Hepatocyte (in vitro differentiated cells): ENCODE results near the gene NHSL1.

Experiments
- EZH2 ChIP-seq: fragments of 200-600 bp; sonication (generic); IDR thresholded peaks from 2 replicates; pipeline ENCODE4 v1.6.1; 2016; ENCODE audit warnings: antibody characterized with exemption, mild to moderate bottlenecking, borderline replicate concordance
- EZH2phosphoT487 ChIP-seq: fragments of 200-600 bp; sonication (generic); IDR thresholded peaks from one replicate; pipeline ENCODE4 v1.6.1; 2018; ENCODE audit warnings: antibody characterized with exemption, mild to moderate bottlenecking, low read depth, moderate library complexity; ENCODE audit not compliant: unreplicated experiment, severe bottlenecking
- TF ChIP-seq, protein P1 (sequence below): fragments of 200-600 bp; sonication (generic); IDR thresholded peaks from 2 replicates; pipeline ENCODE4 v1.5.1; 2016; ENCODE audit warnings: antibody characterized with exemption, mild to moderate bottlenecking; ENCODE audit not compliant: poor library complexity

DNA sequence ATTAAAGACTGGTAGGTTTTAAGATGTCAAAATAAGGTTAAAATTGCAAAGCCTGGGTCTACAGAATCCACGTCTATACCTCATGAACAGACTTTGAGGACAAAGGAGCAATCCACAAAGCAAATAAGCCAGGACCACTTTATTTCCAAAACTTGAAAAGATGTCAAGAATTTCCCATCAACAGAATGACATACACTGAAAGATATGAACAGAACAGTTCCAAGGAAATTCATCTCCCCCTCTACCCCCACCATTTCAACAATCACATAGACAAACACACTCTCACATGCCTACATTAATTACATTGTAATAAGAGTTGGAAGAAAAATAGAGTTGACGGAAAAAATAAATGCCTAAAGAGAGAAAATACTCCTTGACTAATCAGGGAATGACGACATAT, 45.2 kb upstream of the NHSL1 start:
- TF ChIP-seq, protein P1, sequence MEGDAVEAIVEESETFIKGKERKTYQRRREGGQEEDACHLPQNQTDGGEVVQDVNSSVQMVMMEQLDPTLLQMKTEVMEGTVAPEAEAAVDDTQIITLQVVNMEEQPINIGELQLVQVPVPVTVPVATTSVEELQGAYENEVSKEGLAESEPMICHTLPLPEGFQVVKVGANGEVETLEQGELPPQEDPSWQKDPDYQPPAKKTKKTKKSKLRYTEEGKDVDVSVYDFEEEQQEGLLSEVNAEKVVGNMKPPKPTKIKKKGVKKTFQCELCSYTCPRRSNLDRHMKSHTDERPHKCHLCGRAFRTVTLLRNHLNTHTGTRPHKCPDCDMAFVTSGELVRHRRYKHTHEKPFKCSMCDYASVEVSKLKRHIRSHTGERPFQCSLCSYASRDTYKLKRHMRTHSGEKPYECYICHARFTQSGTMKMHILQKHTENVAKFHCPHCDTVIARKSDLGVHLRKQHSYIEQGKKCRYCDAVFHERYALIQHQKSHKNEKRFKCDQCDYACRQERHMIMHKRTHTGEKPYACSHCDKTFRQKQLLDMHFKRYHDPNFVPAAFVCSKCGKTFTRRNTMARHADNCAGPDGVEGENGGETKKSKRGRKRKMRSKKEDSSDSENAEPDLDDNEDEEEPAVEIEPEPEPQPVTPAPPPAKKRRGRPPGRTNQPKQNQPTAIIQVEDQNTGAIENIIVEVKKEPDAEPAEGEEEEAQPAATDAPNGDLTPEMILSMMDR = no peak
- TF ChIP-seq EZH2phosphoT487 (no peak), EZH2 (no peak)
